Natural killer cell treated with Interleukin-12 subunit alpha and Interleukin-12 subunit beta and Interleukin-15 and Interleukin-18, amount 100 ng/mL, for 72 hours (primary cell): ENCODE results near the gene MSLN. TPM values are rescaled to one million over a fixed set of nuclear protein-coding genes. Genes with fewer than 3 reads are reported as not detected.

Experiments used
- ATAC-seq, 2 donors: fragments of 150-1000 bp; cut with Tn5 transposase in 1 of 2; sonication (Bioruptor Pico), chemical (Tn5 transposase) in 1 of 2; 2 replicates each; pipeline ENCODE4 v1.10.0; 2021
- DNase-seq: peaks from one replicate; pipeline ENCODE4 v3.0.0; 2022; ENCODE audit warnings: low spot score
- H3K27ac Mint-ChIP-seq, 2 donors: 1 replicate in 1 of 2; 2 replicates in 1 of 2; pipeline ENCODE4 v1.8.0; 2022; ENCODE audit warnings: mixed read lengths in 2 of 2, mild to moderate bottlenecking in 1 of 2, moderate library complexity in 1 of 2
- H3K27me3 Mint-ChIP-seq, 2 donors: 1 replicate in 1 of 2; 2 replicates in 1 of 2; pipeline ENCODE4 v1.8.0; 2022; ENCODE audit warnings: mixed read lengths in 2 of 2
- H3K36me3 Mint-ChIP-seq: one replicate; pipeline ENCODE4 v1.8.0; 2022; ENCODE audit warnings: mixed read lengths
- H3K4me1 Mint-ChIP-seq, 2 donors: 1 replicate in 1 of 2; 2 replicates in 1 of 2; pipeline ENCODE4 v1.8.0; 2022; ENCODE audit warnings: low read depth in 2 of 2, mixed read lengths in 2 of 2, mild to moderate bottlenecking in 1 of 2
- H3K4me3 Mint-ChIP-seq: one replicate; pipeline ENCODE4 v1.8.0; 2022; ENCODE audit warnings: mixed read lengths
- H3K9me3 Mint-ChIP-seq: 2 replicates; pipeline ENCODE4 v1.8.0; 2022; ENCODE audit warnings: mixed read lengths
- total RNA-seq, 2 donors: library from RNA; stranded (reverse); gene quantifications; one replicate each; pipeline ENCODE4 v1.2.3, GENCODE V29; 2022

The MSLN gene
- total RNA-seq, 2 donors from 2014 or later, result not detected

GRCh38 chr16:796296-797119 is 36.0 kb downstream of the MSLN start:
- Mint-ChIP-seq H3K27ac (no peak overlapping the region), H3K9me3 (no peaks in the 10 kb centered on the region), H3K4me3 (no peak overlapping the region), H3K27me3 (peaks cover 0 to 3% of the 10 kb centered on the region in 2 donors), H3K36me3 (no peaks in the 10 kb centered on the region), H3K4me1 (no peaks in the 10 kb centered on the region)
- ATAC-seq, result no peak
- DNase-seq, result no peak

DNA sequence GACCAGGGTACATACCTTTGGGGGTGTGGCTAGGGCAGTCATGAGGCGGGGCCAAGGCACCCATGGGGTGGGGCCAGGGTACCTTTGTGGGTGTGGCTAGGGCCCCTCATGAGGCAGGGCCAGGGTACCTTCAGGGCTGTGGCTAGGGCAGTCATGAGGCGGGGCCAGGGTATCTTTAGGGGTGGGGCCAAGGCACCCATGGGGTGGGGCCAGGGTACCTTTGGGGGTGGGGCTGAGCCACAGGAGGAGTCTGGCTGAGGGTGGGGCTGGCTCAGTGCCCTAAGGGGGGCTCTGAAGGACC is 36.5 kb downstream of the MSLN start:
- no peaks in the 10 kb centered on the region for H3K4me1 Mint-ChIP-seq
- H3K9me3 Mint-ChIP-seq, result no peaks in the 10 kb centered on the region
- peaks cover 0 to 3% of the 10 kb centered on the region in 2 donors for H3K27me3 Mint-ChIP-seq
- H3K36me3 Mint-ChIP-seq, result no peaks in the 10 kb centered on the region
- no peak overlapping the region for H3K27ac Mint-ChIP-seq
- DNase-seq (no peak), ATAC-seq (peak; percentile 17 to 34)
- no peak overlapping the region for H3K4me3 Mint-ChIP-seq

DNA sequence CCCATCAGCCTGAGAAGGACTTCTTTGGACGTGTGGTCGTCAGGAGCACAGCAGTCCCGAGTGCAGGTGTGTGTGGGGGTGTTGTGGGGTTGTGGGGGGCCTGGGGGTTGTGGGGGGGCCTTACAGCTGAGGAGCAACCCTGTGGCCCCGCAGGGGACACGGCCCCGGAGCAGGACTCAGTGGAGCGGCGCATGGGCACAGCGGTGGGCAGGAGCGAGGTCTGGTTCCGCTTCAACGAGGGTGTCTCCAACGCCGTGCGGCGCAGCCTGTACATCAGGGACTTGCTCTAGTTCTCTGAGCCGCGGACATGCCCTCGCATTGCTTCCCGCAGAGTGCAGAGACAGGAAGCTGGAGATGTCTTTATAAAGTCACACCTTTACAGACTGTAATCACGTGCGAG is 37.2 kb downstream of the MSLN start:
- DNase-seq (no peak), ATAC-seq (no peak)
- Mint-ChIP-seq H3K4me1 (no peaks in the 10 kb centered on the region), H3K27me3 (peaks cover 0 to 3% of the 10 kb centered on the region in 2 donors), H3K36me3 (no peaks in the 10 kb centered on the region), H3K9me3 (no peaks in the 10 kb centered on the region), H3K27ac (no peak overlapping the region), H3K4me3 (no peak overlapping the region)

DNA sequence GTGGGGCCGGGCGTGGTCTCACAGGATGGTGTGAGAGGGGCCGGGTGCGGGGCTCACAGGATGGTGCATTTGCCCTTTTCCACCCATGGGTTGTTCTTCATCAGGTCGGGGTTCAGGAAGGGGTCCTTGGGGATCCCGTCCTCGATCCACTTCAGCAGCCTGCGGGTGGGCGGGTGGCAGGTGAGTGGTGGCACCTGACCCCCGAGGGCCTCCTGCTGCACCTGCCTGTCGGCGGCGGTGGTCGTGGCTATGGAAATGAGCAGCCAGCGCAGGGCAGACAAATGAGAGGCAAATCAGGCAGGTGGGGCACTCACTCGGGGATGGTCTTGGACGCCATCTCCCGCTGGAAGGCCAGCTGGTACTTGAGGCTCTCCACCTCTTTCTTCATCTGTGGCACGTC is 38.1 kb downstream of the MSLN start:
- peaks cover 0 to 3% of the 10 kb centered on the region in 2 donors for H3K27me3 Mint-ChIP-seq
- no peak for DNase-seq
- no peaks in the 10 kb centered on the region for H3K9me3 Mint-ChIP-seq
- H3K27ac Mint-ChIP-seq, result no peak overlapping the region
- no peak for ATAC-seq
- H3K4me1 Mint-ChIP-seq, result no peaks in the 10 kb centered on the region
- H3K36me3 Mint-ChIP-seq, result no peaks in the 10 kb centered on the region
- H3K4me3 Mint-ChIP-seq, result no peak overlapping the region

DNA sequence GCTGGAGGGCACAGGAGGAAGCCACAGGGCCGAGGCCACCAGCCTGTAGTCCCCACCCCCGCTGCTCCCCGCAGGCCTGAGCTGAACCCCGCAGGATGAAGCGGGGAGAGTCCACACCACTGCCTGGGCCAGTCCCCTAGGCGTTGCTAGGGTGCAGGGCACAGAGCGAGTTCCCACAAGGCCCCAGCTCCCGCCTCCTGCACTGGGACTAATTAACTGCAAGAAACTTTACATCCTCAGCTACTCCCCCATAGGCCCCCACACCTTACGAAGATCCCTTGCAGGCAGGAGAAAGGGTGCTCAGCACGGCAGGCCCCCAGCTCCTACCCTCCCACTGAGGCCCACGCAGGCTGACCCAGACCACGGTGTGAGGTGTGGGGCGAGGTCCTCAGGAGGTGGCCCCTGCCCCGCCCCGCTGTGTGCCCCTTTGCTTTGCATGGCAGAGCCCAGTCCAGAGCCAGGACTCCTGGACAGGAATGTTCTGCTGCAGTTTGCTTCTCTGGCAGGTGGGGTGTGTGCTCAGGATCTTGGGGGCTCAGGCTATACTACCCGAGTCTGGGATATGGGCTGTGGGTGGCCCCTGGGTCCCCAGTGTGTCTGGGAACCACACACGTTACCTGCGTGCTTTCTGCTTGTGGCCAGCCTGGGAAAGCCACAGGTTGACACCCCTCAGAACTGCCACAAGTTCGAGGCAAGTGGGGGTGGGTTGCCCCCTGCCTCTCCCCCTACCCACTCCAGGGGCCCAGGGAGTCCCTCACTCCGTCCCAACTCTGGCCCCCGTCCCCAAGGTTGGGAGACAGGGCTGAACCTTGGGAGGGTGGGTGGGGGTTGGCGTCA is 38.8 kb downstream of the MSLN start:
- Mint-ChIP-seq H3K36me3 (no peaks in the 10 kb centered on the region), H3K27me3 (peaks cover 0 to 3% of the 10 kb centered on the region in 2 donors), H3K27ac (no peak overlapping the region), H3K9me3 (no peaks in the 10 kb centered on the region), H3K4me3 (no peak overlapping the region), H3K4me1 (no peaks in the 10 kb centered on the region)
- DNase-seq (no peak), ATAC-seq (no peak)

- Mint-ChIP-seq H3K27me3 (peaks cover 0 to 3% of the 10 kb centered on the region in 2 donors), H3K27ac (no peak within 1 kb of the TSS), H3K9me3 (no peaks in the 10 kb centered on the region), H3K4me1 (no peaks in the 10 kb centered on the region), H3K4me3 (no peak within 1 kb of the TSS), H3K36me3 (no peaks in the 10 kb centered on the region)
- DNase-seq (no peak), ATAC-seq (no peak)
These were observed 39.7 kb downstream of the MSLN start, which contains the start of gene GNG13 for GRCh38 chr16:799948-800833. Gene GNG13 (minus strand): TSS chr16:800734. CDS start chr16:799077, 1,657 bp downstream.

- H3K4me3 Mint-ChIP-seq, result no peak overlapping the region
- ATAC-seq, result peak; percentile 11 to 14
- H3K36me3 Mint-ChIP-seq, result no peaks in the 10 kb centered on the region
- DNase-seq, result no peak
- H3K27me3 Mint-ChIP-seq, result peaks cover 0 to 3% of the 10 kb centered on the region in 2 donors
- H3K9me3 Mint-ChIP-seq, result no peaks in the 10 kb centered on the region
- no peaks in the 10 kb centered on the region for H3K4me1 Mint-ChIP-seq
- H3K27ac Mint-ChIP-seq, result no peak overlapping the region
These were observed 40.4 kb downstream of the MSLN start for GRCh38 chr16:800834-801511.

GRCh38 chr16:801584-802363 is 41.2 kb downstream of the MSLN start:
- Mint-ChIP-seq H3K9me3 (no peaks in the 10 kb centered on the region), H3K36me3 (no peaks in the 10 kb centered on the region), H3K4me3 (no peak overlapping the region), H3K4me1 (no peaks in the 10 kb centered on the region), H3K27ac (no peak overlapping the region), H3K27me3 (peaks cover 0 to 3% of the 10 kb centered on the region in 2 donors)
- DNase-seq (no peak), ATAC-seq (peak in 1 of 2 donors; percentile 2)

DNA sequence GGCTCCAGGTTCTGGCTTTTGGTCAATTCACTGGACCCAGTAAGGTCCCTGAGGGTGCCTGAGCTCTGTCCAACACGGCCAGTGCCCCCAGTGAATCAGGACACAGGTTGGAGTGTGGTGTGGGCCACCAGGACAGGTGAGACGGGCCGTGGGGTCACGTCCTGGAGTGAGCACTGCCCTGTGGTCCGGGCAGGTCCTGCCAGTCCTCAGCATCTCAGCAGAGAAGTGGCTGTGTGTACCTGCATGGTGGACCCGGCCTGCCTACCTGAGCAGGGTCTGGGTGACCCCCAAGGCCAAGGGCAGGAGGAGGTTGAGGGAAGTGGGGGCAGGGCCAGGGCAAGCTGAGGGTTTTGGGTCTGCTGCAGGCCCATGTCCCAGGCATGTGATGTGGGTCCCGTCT is 41.9 kb downstream of the MSLN start:
- no peak for ATAC-seq
- no peak for DNase-seq
- Mint-ChIP-seq H3K27ac (no peak overlapping the region), H3K4me1 (no peaks in the 10 kb centered on the region), H3K4me3 (no peak overlapping the region), H3K9me3 (no peaks in the 10 kb centered on the region), H3K27me3 (peaks cover 0 to 3% of the 10 kb centered on the region in 2 donors), H3K36me3 (no peaks in the 10 kb centered on the region)

GRCh38 chr16:802914-803753 is 42.6 kb downstream of the MSLN start:
- Mint-ChIP-seq H3K9me3 (no peaks in the 10 kb centered on the region), H3K36me3 (no peaks in the 10 kb centered on the region), H3K4me3 (no peak overlapping the region), H3K27ac (no peak overlapping the region), H3K27me3 (no peaks in the 10 kb centered on the region), H3K4me1 (peaks cover 4 to 5% of the 10 kb centered on the region in 2 donors)
- ATAC-seq, result no peak
- no peak for DNase-seq

DNA sequence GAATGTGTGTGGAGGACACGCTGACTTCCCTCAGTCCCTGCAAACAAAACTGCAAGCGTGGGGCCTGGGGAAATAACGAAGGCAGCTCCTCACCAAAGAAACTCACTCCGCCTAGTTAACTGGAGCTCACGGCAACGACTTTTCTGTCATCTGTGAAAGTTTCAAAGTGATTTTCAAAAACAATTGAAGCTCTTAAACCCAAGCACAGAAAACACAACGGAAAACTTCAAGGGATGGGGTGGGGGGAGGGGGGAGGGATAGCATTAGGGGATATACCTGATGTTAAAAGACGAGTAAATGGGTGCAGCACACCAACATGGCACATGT is 43.2 kb downstream of the MSLN start:
- no peaks in the 10 kb centered on the region for H3K9me3 Mint-ChIP-seq
- H3K4me1 Mint-ChIP-seq, result peaks cover 5 to 8% of the 10 kb centered on the region in 2 donors

More for the DNA sequence above, 43.2 kb downstream of the MSLN start:
- H3K36me3 Mint-ChIP-seq, result no peaks in the 10 kb centered on the region
- no peak for DNase-seq
- no peaks in the 10 kb centered on the region for H3K27me3 Mint-ChIP-seq
- H3K27ac Mint-ChIP-seq, result no peak overlapping the region
- no peak overlapping the region for H3K4me3 Mint-ChIP-seq
- ATAC-seq, result no peak
